ENCODE data around the gene FBRSL1.

Gene FBRSL1

DNA sequence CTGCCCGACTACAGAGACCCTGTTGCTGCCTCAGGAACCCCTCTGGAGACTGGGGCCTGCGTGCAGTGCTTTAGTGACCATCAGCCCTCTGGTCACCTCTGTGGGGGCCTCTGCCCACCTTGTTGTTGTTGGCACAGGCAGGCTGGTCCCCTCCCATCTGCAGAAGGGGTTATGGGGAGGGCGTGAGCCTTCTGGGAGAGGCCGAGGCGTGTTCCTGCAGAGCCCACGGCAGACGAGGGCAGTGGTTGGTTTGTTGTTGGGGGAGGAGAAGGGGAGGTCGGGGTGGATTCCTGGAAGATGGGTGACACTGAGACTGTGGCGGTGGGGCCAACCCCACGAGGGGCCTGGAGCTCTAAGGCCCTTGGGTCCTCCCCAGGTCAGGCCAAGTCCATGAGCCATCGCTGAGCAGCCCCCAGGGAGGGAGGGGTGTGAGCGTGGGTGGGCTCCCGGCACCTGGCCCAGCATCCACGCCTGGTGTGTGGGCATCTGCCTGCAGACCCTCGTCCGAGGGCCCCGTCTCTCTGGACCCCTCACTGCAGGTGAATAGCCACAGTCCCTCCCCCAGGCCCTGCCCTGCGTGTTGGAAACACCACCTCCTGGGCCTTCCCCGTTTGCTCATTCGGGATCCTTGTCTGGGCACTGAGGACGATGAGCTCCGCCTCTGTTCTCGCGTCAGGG lies 23.6 kb downstream of the FBRSL1 start:
- DNase-seq = no peak

- DNase-seq = no peak
Measured at GRCh38 chr12:132514216-132514820, 24.4 kb downstream of the FBRSL1 start.

DNA sequence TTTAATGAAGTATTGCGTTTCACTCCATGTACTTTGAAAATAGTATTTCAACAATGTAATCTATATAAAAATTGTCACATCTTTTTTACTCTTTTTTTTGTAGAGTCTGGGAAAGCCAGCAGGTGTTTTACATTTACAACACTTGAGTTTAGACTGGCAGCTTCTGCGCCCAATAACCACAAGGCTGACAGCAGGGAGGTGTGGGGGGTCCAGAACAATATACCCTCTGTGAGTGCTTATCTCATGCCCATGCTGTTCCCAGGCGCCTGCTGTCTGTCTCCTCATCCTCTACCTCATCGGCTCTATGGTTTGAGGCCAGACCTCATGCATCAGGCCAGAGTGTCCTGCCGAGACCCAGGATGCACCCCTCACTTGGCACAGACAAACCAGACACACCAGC lies 24.9 kb downstream of the FBRSL1 start:
- DNase-seq = no peak

DNA sequence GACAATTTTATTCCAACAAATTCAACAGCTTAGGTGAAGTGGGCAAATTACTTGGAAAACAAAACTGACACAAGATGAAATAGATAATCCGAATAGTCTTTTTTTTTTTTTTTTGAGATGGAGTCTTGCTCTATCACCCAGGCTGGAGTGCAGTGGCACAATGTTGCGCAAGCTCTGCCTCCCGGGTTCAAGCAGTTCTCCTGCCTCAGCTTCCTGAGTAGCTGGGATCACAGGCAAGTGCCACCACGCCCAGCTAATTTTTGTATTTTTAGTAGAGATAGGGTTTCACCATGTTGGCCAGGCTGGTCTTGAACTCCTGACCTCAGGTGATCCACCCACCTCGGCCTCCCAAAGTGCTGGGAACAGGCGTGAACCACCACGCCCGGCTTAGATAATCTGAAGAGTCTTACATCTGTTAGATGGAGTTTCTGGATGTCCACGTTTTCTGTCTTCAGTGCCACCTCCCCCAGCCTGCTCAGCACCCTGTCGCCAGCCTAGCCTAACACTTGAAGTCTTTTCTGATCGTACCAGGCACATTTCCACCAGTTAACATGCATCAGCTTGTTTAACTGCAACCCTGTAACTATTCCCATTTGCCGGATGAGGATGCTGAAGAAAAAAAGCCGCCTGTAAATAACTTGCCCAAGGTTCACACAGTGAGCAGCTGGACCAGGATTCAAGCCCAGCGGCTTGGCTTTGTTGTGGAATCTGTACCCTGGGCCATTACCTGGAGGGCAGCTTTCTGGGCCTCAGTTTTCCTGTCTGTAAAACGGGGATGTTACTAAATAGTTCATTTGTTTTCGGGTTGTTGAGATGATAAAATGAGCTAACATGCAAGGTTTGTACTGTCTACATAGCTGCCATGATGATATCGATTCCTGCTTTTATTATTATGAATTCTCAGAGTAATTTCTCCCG lies 26.4 kb downstream of the FBRSL1 start:
- DNase-seq = no peak

GRCh38 chr12:132517013-132517739 lies 27.2 kb downstream of the FBRSL1 start:
- DNase-seq = no peak

- DNase-seq = no peak
Measured at GRCh38 chr12:132517740-132518100, 27.8 kb downstream of the FBRSL1 start.

DNA sequence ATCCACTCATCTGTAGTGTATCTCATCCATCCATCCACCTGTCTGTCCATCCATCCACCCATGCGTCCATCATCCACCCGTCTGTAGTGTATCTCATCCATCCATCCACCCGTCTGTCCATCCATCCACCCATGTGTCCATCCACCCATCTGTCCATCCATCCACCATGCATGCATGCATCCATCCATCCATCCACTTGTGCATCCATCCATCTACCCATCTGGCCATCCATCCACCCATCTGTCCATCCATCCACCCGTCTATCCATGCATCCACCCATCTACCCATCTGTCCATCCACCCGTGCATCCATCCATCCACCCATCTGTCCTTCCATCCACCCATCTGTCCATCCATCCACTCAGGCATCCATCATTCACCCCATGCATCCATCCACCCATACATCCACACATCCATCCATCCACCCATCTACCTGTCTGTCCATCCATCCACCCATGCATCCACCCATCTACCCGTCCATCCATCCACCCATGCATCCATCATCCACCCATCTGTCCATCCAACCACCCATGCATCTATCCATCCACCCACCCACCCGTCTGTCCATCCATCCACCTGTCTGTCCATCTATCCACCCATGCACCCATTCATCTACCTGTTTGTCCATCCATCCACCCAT lies 28.5 kb downstream of the FBRSL1 start:
- no peak for DNase-seq

- no peak for DNase-seq
Measured at GRCh38 chr12:132520421-132521199, 30.7 kb downstream of the FBRSL1 start.

DNA sequence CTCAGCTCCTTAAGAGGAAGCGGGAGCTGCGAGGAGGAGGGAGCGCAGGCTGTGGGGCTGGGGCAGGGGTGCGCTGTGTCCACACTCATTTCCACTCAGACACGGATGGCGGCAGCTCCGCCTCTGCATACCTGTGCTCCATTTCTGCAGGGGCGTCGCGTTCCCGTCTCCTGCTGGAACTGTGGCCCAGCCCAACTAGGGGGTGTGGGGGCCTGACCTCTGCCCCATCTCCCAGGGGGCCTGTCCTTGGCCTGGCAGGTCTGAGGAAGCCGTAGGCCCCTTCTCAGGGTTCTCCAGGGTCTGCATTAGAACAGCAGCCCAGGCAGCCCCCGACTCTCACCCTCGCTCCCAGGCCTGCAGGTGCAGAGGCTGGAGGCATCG lies 31.2 kb downstream of the FBRSL1 start:
- no peak for DNase-seq

DNA sequence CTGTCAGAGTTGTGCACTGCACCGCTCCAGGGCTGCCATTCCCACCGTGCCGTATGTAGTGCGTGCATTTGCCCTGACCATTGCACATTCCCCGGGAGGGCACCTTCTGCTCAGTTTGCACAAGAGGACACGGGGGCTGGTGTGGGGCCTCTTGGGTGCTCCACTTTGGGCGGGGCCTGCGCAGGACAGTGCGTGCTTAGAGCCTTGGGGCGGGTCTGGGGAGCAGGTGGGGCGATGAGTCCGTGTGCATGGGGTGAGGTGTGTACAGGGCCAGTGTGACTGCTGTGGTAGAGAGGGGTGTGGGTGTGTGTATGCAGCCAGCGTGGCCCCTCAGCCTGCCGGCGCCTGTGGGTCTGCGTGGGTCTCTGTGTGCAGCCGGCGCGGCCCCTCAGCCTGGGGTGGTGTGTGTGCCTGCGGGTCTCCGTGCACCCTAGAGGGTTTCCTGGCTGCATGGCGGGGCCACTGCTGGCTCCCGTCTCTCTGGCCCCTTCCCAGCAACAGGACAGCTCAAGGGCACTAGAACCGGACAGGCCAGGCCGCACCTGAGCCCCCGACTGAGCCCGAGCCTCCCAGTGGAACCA lies 31.9 kb downstream of the FBRSL1 start:
- no peak for DNase-seq

GRCh38 chr12:132522592-132523380 lies 32.8 kb downstream of the FBRSL1 start:
- peak; percentile 19 for DNase-seq

- DNase-seq = peak; percentile 43
Measured at GRCh38 chr12:132523576-132524331, 33.8 kb downstream of the FBRSL1 start.

- DNase-seq = no peak
Measured at GRCh38 chr12:132524405-132524804, 34.5 kb downstream of the FBRSL1 start.

DNA sequence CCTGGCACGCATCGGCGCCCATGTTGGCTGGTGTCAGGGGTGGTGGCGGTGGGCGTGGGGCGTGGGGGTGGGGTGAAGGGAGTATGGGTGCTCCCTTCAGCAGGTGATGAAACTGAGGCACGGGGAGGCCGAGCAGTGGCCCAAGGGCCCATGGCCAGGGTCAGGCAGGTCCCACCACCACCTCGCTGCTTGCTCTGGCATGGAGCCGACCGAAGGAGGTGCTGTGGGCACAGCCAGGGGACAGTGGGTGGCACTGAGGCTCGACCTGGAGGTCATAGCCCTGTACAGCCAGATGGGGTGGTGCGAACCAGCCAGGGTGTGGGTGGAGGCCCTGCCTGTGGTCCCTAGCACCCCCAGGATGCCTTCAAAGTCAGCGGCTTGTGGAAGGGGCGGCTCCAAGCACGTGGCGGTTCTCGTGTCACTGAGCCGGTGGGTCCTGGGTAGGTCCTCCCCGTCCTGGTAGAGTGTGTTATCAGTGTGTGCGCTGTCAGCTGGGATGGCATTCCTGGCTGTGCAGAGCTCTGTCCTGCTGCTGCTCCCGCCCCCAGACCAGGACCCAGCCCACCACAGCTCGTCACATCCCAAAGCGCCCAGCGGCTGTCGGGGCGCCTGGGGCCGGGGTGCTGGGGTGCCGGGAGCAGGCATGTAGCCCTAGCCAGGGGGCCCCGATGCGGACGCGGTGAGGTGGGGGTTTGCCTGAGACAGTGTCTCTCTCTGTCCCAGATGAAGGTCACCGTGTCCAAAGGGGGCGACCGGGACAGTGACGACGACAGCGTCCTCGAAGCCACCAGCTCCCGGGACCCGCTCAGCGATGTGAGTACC lies 35.3 kb downstream of the FBRSL1 start:
- no peak for DNase-seq

- DNase-seq = no peak
Measured at GRCh38 chr12:132525833-132526455, 36.0 kb downstream of the FBRSL1 start.

GRCh38 chr12:132527186-132527882 lies 37.4 kb downstream of the FBRSL1 start:
- DNase-seq = no peak

GRCh38 chr12:132527883-132528264 lies 37.9 kb downstream of the FBRSL1 start:
- no peak for DNase-seq

GRCh38 chr12:132528564-132529106 lies 38.7 kb downstream of the FBRSL1 start:
- no peak for DNase-seq
